Measurements from ENCODE around the gene BRINP1.

- TF ChIP-seq CTCF (IDR thresholded peaks at IDR 0.05), result no peak
- no peak for TF ChIP-seq ZFX (IDR thresholded peaks at IDR 0.05; ENCODE audit: borderline replicate concordance)
These were observed 86.7 kb downstream of the BRINP1 start for GRCh38 chr9:119282476-119283077.
